Measurements from ENCODE around the gene THSD4.
A peak's percentile ranks its signal among the peaks of the same experiment; 100 is the strongest.

Gene THSD4

DNA sequence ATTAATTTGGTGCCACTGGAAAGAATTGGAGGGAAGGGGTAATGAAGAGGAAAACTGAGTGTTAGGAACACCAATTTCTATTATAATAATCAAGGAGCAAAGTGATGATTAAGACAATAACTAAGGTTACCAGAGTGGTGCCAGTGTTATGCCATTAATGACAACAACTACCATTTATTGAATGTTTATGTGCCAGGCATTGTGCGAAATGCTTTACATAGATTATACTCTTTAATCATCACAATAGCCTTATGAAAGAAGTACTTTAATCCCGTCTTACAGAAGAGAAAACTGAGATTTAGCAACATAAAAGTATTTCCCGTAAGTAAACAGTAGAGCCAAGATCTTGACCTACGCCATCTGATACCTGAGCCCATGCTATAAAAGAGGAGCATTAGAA lies 507.8 kb downstream of the THSD4 start:
- DNase-seq (ENCODE audit: low read depth in 2 of 2) = no peak

DNA sequence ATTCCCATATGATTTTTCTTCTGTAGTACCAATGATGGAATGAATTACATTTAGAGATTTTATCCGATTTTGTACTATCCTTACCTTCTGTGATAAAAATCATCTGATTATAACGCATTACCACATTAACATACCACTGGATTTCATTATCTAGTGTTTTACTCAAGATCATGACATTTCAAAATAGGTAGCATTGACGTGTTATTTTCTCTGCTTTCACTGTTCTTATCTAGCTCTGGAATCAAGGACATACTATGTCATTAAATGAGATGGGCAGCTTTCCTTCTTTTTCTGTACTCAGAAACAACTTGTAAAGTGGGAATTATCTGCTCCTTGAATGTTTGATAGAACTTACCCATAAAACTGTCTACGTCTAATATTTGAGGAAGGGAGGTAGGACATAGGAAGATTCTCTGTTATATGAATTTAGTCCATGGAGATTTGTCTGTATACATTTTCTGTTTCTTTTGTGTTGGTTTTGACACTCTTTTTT lies 511.4 kb downstream of the THSD4 start:
- no peak for DNase-seq (ENCODE audit: low read depth in 2 of 2)

DNA sequence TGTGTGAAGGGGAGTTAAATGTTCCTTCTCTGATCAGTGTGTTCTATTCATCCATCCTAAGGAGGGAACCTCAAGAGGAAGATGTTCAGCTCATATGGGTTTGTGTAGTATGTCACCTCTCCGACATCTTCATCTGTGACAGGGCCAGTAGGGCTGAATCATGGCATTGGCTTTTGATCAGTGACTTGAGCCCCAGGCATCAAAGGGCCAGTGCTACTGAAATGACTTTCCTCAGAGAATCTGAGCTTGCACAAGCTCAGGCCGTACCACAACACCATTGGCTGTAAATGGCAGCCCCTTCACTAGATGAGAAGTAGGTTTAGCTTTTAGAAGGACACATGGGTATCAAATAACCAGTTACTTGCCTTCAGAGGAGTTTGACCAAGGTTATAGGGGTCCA lies 511.9 kb downstream of the THSD4 start:
- DNase-seq (ENCODE audit: low read depth in 2 of 2) = no peak

DNA sequence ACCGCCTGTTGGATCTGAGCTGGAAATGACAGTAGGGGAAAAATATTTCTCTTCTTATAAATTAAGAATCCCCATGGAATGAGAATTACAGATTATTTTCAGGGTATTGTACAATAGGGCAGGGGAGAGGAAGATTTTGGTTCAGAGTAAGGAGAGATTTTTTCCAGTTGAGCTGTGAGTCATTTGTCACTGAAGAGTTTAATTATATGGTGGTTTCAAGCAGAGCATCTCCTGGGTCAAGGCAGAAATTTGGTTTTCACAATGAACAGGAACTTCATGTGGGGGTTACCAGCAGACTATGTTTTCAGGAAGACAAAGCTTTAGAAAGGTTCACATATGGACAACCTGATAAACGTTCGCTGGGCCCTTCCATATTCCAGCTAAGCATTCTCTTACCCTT lies 512.3 kb downstream of the THSD4 start:
- no peak for DNase-seq (ENCODE audit: low read depth in 2 of 2)

DNA sequence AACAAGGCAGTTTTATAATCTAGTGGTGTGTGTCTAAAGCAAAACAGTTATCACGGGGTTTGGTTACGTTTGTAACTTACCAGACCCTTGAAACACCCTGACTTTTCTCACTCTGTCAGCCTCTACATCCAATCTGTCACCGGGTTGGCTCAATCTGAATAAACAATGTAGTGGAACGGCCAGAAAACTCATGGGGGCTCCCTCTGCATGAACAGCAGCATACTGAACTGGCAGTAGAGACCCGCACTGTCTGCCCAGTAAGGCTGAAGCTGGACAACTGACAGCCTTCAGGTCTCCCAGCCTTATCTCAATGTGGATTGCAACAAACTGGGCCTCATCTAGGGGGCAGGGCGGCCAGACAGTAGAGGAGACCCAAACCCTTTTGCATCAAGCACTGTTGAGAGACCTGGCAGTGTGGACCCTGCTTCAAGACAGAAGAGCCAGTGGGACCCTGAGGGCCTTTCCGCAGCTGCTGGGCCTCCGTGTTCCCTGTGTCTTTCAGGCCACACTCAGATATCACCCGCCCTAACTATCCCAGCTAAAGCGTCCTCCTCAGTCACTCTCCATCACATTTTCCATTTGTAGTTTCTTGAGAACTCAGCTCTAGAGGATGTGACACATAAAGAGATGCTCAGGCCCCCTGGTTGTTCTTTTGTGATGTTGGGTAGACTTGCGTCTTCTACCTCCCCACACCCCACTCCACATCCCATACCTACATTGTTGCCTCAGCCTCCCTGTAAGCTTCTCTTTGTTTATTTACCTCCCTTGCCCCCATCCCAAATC lies 513.9 kb downstream of the THSD4 start:
- DNase-seq (ENCODE audit: low read depth in 2 of 2) = no peak

DNA sequence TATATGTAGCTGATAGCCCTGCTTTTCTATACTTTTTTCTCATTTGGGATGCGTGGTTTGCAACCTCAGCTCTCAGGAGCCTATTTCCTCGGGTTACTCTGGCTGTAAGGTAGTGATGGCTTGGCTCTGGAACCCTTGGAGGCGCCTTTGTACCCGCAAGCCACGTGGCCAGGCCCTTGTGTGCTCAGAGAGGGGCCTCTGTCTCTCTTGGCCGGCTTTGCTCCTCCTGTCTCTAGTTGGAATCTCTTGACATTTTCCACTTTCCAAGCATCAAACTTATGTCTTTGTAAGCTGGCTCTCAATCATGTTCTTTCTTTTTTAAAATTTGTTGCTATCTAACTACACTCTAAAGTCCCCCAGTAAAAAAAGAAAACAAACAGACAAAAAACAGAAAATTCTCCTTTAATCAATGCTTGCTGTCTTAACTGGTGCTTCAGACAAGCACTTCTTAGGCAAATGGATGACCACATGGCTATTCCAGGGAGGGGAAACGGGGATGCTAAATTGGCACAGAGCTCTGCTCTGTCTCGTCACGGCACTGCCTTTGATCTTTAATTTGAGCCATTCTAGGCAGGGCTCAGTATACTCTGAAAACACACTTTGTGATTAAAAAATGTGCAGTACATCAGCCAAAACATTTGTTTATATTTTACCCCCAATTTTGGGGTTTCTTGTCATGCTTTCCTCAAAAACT lies 514.7 kb downstream of the THSD4 start:
- no peak for DNase-seq (ENCODE audit: low read depth in 2 of 2)

DNA sequence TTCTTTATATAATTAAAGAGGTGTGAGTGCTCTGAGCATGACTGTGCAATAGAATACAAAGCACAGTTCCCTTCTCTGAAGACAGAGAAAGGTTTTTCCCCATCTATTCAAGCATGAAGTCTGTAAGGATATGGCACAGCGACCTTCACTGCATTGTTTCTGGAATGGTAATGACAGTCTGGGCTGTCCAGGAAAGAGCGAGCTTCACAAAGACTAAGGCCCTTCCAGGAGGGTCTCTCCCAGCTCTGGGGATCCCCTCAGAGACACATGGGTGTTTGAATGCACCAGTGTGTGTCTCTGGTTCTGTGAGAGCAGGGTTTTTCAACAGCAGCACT lies 515.2 kb downstream of the THSD4 start:
- no peak for DNase-seq (ENCODE audit: low read depth in 2 of 2)

DNA sequence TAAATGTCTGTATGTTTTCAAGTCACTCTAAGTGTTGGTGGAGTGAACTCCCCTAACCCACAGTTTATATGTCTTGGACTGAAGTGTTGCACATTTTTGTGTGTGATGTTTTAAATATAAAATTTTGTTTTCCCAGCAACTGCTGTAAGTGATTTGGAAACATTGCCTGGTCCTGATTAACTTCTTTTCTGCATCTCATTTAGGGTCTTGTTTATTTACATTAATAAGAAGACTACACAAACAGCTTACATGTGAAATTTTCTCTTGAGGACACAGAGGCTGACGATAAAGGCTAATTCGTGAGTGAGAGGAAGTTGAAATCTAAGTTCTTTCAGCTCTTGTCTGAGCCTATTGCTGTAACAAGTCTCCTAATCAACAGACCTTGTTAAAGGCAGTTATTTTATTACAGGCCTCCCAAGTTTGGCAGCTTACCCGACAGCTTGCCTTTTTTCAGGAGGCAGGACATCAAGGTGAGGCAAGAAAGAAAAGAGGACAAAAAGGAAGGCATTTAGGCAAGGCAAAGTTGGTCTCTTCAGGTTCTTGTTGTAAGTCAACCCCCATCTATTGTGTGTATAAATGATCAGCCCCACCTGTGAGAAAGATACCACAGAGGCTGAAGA lies 517.4 kb downstream of the THSD4 start:
- DNase-seq (ENCODE audit: low read depth in 2 of 2) = no peak

DNA sequence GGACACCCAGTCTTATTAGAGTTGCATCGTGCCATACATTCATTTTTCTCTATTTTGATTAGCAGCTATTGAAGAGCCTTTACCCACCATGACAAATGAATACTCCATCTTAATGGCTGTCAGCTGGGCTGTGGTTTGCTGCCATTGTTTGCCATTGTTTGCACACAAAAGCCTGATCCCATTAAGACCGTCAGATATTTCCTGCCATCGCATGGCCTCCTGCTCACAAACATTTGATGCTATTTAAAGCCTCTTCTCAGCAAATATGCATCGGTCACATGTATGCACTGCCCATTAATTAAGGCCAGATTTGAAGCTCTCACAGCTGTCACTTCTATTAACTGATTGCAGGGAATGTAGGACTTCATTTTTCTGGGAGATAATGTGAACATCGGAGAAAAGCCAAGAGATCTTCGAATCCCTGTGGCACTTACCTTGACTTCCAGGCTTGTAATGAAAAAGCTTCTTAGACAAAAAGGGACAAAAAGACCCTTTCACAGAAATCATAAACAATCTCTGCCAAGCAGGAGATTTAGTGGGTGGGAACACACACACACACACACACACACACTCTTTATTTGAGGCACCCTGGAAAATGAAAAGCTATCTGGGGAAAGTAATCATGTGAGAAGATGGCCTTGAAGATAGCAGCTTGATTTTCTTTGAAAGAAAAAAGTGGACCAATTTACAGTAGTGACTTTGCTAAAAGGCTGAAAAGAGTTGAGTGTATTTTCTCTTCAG lies 519.7 kb downstream of the THSD4 start:
- DNase-seq (ENCODE audit: low read depth in 2 of 2) = peak in 1 of 2 experiments; percentile 55

DNA sequence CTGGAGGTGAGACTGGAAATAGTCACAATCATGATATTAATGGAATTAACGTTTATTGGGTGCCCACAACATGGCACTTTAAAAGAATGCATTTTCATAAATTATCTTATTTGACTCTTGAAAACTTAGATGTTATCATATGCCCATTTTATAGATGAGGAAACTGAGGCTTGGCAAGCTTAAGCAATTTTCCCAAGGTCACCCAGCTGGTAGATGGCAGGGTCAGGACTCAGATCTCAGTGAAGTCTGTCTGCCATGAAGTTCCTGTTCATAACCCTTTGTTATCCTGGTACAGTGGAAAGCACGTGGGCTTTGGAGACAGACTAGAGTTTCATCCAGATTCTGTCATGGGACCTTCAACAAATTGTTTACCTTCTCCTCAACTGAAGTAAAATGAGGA lies 520.5 kb downstream of the THSD4 start:
- no peak for DNase-seq (ENCODE audit: low read depth in 2 of 2)

DNA sequence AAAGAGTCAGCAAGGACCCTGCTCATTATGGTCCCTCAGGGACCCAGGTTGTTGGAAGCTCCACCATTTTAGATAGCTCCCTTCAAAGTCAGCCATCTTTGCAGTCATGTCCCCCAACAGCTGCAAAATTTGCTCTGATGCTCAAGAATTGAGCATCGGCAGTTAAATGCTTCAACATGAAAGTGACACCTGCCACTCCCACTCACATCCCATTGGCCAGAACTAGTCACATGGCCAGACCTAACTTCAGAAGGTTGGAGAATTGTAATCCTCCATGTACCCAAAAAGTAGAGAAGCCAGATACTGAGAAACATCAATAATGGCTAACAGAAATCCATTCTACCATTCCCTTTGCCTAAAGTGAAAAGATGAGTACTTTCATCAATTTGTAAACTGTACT lies 523.6 kb downstream of the THSD4 start:
- no peak for DNase-seq (ENCODE audit: low read depth in 2 of 2)

DNA sequence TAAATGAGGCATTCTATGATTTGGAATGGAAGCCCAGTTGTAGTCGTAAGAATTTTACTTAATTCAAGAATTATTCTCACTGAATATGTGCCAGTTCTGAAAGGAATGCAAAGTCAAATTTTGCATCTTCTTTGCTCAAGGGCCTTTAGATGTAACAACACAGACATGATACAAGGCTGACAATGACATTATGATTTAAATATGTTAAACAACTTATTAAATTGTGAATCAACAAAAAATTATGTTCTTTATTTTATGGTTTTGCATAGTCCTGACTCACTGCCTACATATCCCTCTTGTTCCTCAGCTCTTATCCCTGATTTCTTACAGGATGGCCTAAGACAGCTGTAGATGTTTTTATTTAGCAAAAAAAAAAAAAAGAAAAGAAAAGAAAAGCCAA lies 524.2 kb downstream of the THSD4 start:
- no peak for DNase-seq (ENCODE audit: low read depth in 2 of 2)

DNA sequence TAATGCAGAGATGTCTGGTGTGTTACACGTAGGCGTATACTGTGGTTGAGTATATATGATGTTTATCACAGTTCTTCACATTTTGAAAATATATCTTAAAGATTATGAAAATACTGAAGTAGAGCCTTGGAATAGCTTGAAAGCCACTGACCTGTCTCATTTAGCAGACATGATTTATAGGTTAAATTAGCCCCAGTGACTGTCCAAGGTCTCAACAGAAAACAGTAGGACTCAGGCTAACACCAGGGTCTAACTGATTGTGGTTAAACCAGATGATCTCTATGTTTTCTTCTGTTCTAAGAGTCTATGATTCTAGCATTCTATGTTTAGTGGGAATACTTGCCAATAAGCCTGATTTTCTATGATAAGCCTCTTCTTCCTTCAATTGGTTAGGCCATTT lies 528.6 kb downstream of the THSD4 start:
- no peak for DNase-seq (ENCODE audit: low read depth in 2 of 2)

DNA sequence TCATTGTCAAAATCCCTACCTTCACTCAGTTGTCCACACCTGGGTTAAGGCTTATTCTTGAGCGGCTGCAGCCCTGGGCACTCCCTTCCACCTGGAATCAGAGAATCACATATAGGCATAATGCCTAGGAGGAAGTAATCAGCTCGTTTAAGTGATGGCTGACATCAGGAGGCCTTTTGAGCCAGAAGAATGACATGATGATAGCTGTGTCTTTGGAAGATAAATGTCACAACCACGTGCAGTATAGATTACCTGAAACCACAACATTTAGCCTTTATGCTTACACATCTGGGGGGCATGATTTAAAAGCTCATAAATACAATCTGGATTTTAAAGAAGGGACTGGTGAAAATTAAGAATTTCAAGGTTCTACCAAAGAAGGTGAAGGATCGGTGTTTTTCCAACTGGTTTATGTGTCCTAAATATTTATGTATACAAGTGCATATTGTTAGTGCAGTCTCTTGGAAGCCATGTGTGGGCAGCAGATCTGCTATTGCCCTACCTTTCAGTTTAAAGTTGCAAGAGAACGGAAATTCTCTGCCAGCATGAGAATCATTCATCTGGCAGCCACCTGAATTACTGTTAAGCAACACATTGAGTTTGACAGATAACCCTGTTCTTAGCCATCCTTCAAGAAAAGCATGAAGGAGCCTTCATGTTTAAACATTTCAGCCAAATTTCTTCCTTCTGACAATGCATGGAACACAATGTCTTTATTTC lies 531.7 kb downstream of the THSD4 start:
- no peak for DNase-seq (ENCODE audit: low read depth in 2 of 2)

DNA sequence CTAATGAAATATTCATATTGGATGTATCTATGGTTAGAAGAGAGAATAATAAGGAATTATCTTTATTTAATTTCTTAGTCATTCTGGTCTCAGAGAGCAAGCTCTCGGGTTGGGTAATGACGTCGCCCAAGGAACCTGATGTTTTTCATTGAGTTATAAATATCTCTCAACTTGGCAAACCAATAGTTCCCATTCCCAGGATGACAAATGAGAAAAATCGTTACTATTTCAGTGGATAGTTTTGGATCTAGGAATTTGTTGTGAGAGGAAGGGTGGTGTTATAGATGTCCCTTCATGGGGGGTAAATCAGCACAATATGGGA lies 532.2 kb downstream of the THSD4 start:
- DNase-seq (ENCODE audit: low read depth in 2 of 2) = no peak

DNA sequence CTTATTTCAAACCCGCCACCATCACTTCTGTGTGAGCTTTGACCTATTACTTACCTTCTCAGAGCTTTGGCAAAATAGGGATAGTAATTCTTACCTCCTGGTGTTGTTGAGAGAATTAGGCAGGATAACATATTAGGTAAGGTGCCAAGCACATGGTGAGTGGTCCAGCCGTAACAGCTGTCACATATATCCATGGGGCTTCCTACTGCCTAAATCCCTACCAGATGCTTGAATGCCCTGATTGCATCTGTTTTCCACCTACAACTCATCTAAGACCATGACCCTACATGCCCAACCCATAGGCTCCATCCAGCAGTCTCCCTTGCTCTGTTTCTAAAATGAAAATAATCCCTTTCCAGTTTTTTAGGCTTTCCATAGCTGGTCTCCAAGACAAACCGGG lies 532.8 kb downstream of the THSD4 start:
- DNase-seq (ENCODE audit: low read depth in 2 of 2) = no peak

DNA sequence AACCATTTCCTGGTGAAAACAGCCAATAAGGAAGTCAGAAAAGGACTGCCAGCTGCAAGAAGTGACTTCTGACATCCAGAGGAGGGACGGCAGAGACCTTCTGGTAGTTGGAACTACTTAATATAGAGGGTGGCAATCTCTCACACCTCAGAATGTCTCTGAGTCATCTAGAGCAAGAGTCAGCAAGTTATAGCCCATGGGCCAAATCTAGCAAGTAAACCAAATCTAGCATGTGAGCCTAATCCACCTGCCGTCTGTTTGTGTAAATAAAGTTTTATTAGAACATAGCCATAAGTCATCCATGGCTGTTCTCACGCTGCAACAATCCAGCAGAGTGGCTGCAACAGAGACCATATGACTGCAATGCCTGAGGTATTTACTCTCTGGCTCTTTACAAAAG lies 534.6 kb downstream of the THSD4 start:
- DNase-seq (ENCODE audit: low read depth in 2 of 2) = no peak

DNA sequence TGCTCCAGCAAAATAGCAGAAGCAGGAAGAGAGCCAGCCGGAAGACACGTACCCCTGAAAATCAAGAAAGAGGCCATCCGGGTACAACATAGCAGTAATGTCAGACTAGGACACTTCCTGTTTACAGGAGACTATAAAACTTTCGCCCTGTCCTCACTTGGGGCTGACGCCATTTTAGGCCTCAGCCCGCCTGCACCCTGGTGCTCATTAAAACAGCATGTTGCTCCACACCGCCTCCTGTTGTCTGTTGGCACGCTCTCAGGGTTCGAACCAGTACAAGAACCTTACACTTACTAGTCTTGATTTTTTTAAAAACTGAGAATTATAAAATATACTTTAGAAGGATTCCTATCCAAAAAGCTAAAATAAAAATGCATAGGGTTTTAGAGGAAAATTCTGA lies 535.3 kb downstream of the THSD4 start:
- no peak for DNase-seq (ENCODE audit: low read depth in 2 of 2)

DNA sequence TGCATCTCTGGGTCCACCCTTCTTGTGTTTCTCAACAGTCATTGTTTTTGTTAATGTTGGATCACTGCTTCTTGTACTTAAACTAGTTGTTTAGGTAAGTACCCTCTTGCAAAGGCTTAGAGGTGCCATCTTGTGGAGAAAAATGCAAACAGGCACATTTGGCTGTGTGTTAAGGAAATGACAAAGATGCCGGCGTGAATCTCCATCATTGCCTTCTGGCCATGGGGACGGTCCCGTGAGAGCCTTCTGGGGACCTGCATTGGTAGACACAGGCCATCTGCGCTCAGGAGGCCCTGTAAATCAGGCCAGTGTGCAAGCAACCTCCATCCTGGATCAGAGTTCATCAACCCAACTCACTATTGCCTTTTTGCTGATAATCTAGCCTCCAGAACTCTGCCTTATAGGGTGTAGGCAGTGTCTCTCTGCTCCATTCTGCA lies 536.5 kb downstream of the THSD4 start:
- DNase-seq (ENCODE audit: low read depth in 2 of 2) = peak; percentile 44 to 57

DNA sequence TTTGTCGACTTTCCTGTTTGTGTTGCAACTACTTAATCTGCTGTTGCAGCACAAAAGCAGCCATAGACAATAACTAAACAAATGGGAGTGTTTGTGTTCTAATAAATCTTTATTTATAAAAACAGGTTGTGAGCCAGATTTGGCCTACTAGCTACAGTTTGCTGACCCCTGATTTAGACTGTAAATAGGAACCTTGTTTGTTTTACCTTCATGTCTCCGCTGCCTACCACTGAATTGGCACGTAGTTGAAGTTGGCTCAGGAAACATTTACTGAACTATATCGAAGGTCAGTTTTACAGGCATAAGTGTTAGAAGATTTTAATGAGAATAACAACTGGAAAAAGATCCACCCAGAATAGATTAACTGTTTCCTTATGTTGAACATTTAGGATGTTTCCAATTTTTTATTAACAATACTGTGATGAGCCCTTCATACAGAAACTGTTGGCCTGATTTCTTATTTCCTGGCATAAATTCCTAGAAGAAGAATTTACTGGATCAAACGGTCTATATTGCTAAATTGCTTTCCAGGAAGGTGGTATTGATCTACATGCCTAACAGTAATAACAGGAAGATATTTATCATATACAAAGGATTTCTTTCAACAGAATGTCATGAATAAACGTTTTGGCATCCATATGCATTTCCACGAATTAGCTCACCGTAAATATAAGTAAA lies 538.9 kb downstream of the THSD4 start:
- DNase-seq (ENCODE audit: low read depth in 2 of 2) = peak; percentile 39 to 42

DNA sequence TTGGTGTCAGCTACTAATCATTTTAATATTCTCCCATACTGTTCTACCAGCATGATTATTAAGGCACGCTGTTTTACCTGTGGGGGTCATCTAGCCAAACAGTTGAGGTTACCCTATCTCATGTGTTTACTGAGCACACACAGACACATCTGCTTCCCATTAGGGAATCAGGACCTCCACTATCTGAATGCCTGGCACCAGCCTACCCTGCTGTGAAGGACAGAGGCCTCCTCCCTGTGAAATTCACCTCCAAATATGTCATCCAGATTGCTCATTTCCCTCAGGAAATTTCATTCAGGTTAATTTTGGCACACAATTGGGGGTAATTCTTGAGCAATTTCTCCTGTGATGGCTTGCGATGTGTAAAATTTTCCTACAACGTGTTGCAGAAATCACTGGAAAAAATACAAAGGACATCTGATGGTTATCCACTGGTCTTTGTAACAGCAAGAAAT lies 539.5 kb downstream of the THSD4 start:
- DNase-seq (ENCODE audit: low read depth in 2 of 2) = no peak
